C4-2B (cell line): ENCODE results near the gene ANAPC2.

Experiments
- ZFX ChIP-seq: fragments of 450-650 bp; IDR thresholded peaks from 2 replicates; pipeline ENCODE4 v1.6.1; 2017
- TF ChIP-seq, protein P1 (sequence below): fragments of 450-650 bp; conservative IDR thresholded peaks from 2 replicates; pipeline ENCODE4 v1.5.1; 2017; ENCODE audit warnings: mild to moderate bottlenecking

DNA sequence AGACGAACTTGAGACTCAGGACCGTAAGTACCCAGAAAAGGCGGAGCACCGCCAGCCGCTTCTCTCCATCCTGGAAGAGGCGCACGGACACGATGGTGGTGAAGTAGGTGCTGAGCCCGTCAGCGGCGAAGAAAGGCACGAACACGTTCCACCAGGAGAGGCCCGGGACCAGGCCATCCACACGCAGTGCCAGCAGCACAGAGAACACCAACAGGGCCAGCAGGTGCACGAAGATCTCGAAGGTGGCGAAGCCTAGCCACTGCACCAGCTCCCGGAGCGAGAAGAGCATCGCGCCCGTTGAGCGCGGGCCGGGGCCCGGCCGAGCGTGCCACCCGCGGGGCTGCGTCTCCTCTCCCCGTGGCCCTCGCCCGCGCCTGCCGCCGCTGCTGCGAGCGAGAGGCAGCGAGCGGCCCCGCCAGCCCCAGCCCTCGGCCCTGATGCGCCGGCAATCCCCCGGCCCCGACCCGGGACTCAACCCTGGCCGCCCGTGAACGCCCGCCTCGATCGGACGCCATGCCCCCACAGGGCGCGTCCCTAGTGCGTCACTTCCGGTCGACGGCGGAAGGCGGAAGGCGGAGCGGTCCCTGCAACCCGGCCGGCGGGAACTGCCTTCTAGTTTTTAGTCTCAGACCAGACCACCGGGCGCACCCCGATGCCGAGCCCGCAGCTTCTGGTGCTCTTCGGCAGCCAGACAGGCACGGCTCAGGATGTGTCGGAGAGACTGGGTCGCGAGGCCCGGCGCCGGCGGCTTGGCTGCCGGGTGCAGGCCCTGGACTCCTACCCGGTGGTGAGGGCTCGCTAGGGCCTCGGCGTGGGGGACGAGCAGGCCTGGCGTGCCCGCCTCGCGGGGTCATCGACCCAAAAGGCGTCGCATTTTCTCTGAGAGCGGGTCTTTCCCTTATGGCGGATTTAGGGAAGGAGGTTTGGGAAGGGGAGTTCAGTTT lies 17.0 kb upstream of the ANAPC2 start, which contains the start of the genes NDOR1 and TMEM203:
- TF ChIP-seq, protein P1, sequence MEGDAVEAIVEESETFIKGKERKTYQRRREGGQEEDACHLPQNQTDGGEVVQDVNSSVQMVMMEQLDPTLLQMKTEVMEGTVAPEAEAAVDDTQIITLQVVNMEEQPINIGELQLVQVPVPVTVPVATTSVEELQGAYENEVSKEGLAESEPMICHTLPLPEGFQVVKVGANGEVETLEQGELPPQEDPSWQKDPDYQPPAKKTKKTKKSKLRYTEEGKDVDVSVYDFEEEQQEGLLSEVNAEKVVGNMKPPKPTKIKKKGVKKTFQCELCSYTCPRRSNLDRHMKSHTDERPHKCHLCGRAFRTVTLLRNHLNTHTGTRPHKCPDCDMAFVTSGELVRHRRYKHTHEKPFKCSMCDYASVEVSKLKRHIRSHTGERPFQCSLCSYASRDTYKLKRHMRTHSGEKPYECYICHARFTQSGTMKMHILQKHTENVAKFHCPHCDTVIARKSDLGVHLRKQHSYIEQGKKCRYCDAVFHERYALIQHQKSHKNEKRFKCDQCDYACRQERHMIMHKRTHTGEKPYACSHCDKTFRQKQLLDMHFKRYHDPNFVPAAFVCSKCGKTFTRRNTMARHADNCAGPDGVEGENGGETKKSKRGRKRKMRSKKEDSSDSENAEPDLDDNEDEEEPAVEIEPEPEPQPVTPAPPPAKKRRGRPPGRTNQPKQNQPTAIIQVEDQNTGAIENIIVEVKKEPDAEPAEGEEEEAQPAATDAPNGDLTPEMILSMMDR: no peak
- peak; percentile 95; the same call in 1 of the 2 replicates for TF ChIP-seq ZFX
